Left colon (tissue), 2 donors: ENCODE measurements around the gene ROM1. TPM values are rescaled to one million over a fixed set of nuclear protein-coding genes. Genes with fewer than 3 reads are reported as not detected.

Experiments
- microRNA-seq, 2 donors: library from miRNA; unstranded; fragments of <30 nt; microRNA quantifications; one replicate each; pipeline versions ENCODE4 v1.1.0 to v1.2.0, GENCODE V29; 2020
- total RNA-seq, 2 donors: library from RNA; stranded (reverse); fragmentation: NEBNext Ultra II Directional; extraction: Animal tissue kit (Norgen Biotek cat#: 25700); gene quantifications; one replicate each; pipeline ENCODE4 v1.2.1, GENCODE V29; 2021
- donor health status: DM: no; HTN: no; CAD: no.
- donor health status: DM: yes; HTN: yes; CAD: no.

ROM1 gene
- total RNA-seq, 2 donors from 2014 or later = 2.0 to 3.2 TPM

Small RNA genes within 50 kb of the gene (microRNA-seq; reads per million reads assigned to microRNA genes)
- 0 reads per million in 2 donors for gene MIR6747

Other genes with a start within 250 kb of the ROM1 start
- gene SCGB1A1, start 194.2 kb upstream of the ROM1 start, total RNA-seq = not detected
- 100 to 1,000 TPM; 629 to 631 TPM for gene AHNAK, start 66.5 kb upstream of the ROM1 start, total RNA-seq
- gene EEF1G, start 39.4 kb upstream of the ROM1 start, total RNA-seq = 1,000 to 10,000 TPM; 1,192 to 1,207 TPM
- gene TUT1, start 21.7 kb upstream of the ROM1 start, total RNA-seq = 10 to 100 TPM; 14.0 to 14.7 TPM
- 10 to 100 TPM; 84.5 to 96.6 TPM for gene MTA2, start 11.4 kb upstream of the ROM1 start, total RNA-seq
- gene EML3, start 482 bp upstream of the ROM1 start, total RNA-seq = 10 to 100 TPM; 45.4 to 57.9 TPM
- 10 to 100 TPM; 27.0 to 28.8 TPM for gene B3GAT3, start 8.7 kb downstream of the ROM1 start, total RNA-seq
- 100 to 1,000 TPM; 214 to 270 TPM for gene GANAB, start 33.4 kb downstream of the ROM1 start, total RNA-seq
- 10 to 100 TPM; 16.6 to 17.1 TPM for gene INTS5, start 40.0 kb downstream of the ROM1 start, total RNA-seq
- gene C11orf98, start 52.0 kb downstream of the ROM1 start, total RNA-seq = 10 to 100 TPM; 53.9 to 65.0 TPM
- gene CSKMT, start 52.1 kb downstream of the ROM1 start, total RNA-seq = 10 to 100 TPM; 14.0 to 15.1 TPM
- gene UQCC3, start 58.4 kb downstream of the ROM1 start, total RNA-seq = 10 to 100 TPM; 13.2 to 13.3 TPM
- gene LBHD1, start 59.0 kb downstream of the ROM1 start, total RNA-seq = 10 to 100 TPM in 1 of 2 donors, 1 to 10 TPM in 1; 6.5 to 12.8 TPM
- 10 to 100 TPM; 66.9 to 88.9 TPM for gene UBXN1, start 65.8 kb downstream of the ROM1 start, total RNA-seq
- gene LRRN4CL, start 76.3 kb downstream of the ROM1 start, total RNA-seq = 1 to 10 TPM; 2.2 to 3.6 TPM
- gene BSCL2, start 94.2 kb downstream of the ROM1 start, total RNA-seq = 10 to 100 TPM; 38.8 to 53.2 TPM
- under 1 TPM in 1 of 2 donors, not detected in 1; 0.81 TPM for gene GNG3, start 94.4 kb downstream of the ROM1 start, total RNA-seq
- 10 to 100 TPM; 47.5 to 54.2 TPM for gene HNRNPUL2, start 114.2 kb downstream of the ROM1 start, total RNA-seq
- 10 to 100 TPM; 27.3 to 34.9 TPM for gene TTC9C, start 115.2 kb downstream of the ROM1 start, total RNA-seq
- 10 to 100 TPM; 11.5 to 14.5 TPM for gene ZBTB3, start 140.9 kb downstream of the ROM1 start, total RNA-seq
- gene POLR2G, start 148.3 kb downstream of the ROM1 start, total RNA-seq = 10 to 100 TPM; 39.9 to 42.1 TPM
- 10 to 100 TPM; 16.9 to 18.3 TPM for gene TAF6L, start 158.1 kb downstream of the ROM1 start, total RNA-seq
- 10 to 100 TPM; 50.9 to 58.2 TPM for gene TMEM179B, start 174.1 kb downstream of the ROM1 start, total RNA-seq
- gene TMEM223, start 178.7 kb downstream of the ROM1 start, total RNA-seq = 10 to 100 TPM; 18.5 to 22.6 TPM
- gene NXF1, start 192.2 kb downstream of the ROM1 start, total RNA-seq = 10 to 100 TPM; 50.4 to 51.0 TPM
- gene STX5, start 218.8 kb downstream of the ROM1 start, total RNA-seq = 10 to 100 TPM; 37.7 to 39.6 TPM
- not detected for gene TEX54, start 219.6 kb downstream of the ROM1 start, total RNA-seq
- 10 to 100 TPM; 31.3 to 38.9 TPM for gene WDR74, start 226.3 kb downstream of the ROM1 start, total RNA-seq